GM23338 (cell line): Measurements from ENCODE around the gene ZNF638.

ENCODE experiments used
- CTCF ChIP-seq, 2 experiments: fragments of 200-600 bp in 1 of 2; sonication (generic) in 1 of 2; conservative IDR thresholded peaks; 2 replicates each; pipeline versions ENCODE4 v1.5.1 to v1.6.1; 2016 to 2017; ENCODE audit warnings: antibody characterized with exemption in 2 of 2, low read depth in 2 of 2, mild to moderate bottlenecking in 2 of 2, moderate library complexity in 1 of 2
- EZH2 ChIP-seq: fragments of 200-600 bp; sonication (generic); IDR thresholded peaks from one replicate; pipeline ENCODE4 v1.8.0; 2017; ENCODE audit warnings: antibody characterized with exemption, mild to moderate bottlenecking, low read depth; ENCODE audit not compliant: unreplicated experiment
- EZH2phosphoT487 ChIP-seq: fragments of 200-600 bp; sonication (generic); IDR thresholded peaks from one replicate; pipeline ENCODE4 v1.8.1; 2018; ENCODE audit warnings: antibody characterized with exemption; ENCODE audit not compliant: unreplicated experiment
- POLR2AphosphoS5 ChIP-seq: IDR thresholded peaks from 2 replicates; pipeline ENCODE4 v1.6.1; 2016; ENCODE audit warnings: antibody characterized with exemption, low read depth
- ZNF331 ChIP-seq: fragments of 250-450 bp; sonication (Bioruptor Pico); IDR thresholded peaks from 2 replicates; pipeline ENCODE4 v1.5.0; 2020; ENCODE audit warnings: low read depth, mild to moderate bottlenecking, moderate library complexity

GRCh38 chr2:71333619-71334018 lies 2.0 kb downstream of the ZNF638 start:
- TF ChIP-seq POLR2AphosphoS5 (no peak), CTCF (conservative IDR thresholded peaks at IDR 0.05; ENCODE audit: low read depth in 2 of 2) (no peak), EZH2phosphoT487 (no peak), EZH2 (no peak), ZNF331 (CRISPR knock-in tag) (no peak)
